Fibroblast of villous mesenchyme (primary cell): ENCODE measurements around the gene RSU1. TPM values are rescaled to one million over a fixed set of nuclear protein-coding genes. Genes with fewer than 3 reads are reported as not detected.
A peak's percentile ranks its signal among the peaks of the same experiment; 100 is the strongest.
"Not testable (repeated sequence)": the region's sequence is repeated elsewhere in the genome, so short reads cannot be mapped to it uniquely, and the experiment has no call there.

Experiments used
- DNase-seq: peaks from one replicate; pipeline ENCODE4 v3.0.0-alpha.2; 2010; ENCODE audit warnings: low read depth
- H3K4me3 ChIP-seq: 2 replicates; pipeline ENCODE4 v1.5.1; 2011; ENCODE audit warnings: low read depth, mild to moderate bottlenecking, low read length
- total RNA-seq: library from RNA; depleted of rRNA; stranded (reverse); fragments of >200 nt; gene quantifications from 2 replicates; pipeline ENCODE4 v1.2.3, GENCODE V29; 2012
- TF ChIP-seq, protein P1 (sequence below): IDR thresholded peaks from 2 replicates; pipeline ENCODE4 v1.5.1; 2012; ENCODE audit warnings: low read depth, mild to moderate bottlenecking, low read length; ENCODE audit not compliant: insufficient read depth

Gene RSU1
- total RNA-seq, 1 donor: 114 TPM

DNA sequence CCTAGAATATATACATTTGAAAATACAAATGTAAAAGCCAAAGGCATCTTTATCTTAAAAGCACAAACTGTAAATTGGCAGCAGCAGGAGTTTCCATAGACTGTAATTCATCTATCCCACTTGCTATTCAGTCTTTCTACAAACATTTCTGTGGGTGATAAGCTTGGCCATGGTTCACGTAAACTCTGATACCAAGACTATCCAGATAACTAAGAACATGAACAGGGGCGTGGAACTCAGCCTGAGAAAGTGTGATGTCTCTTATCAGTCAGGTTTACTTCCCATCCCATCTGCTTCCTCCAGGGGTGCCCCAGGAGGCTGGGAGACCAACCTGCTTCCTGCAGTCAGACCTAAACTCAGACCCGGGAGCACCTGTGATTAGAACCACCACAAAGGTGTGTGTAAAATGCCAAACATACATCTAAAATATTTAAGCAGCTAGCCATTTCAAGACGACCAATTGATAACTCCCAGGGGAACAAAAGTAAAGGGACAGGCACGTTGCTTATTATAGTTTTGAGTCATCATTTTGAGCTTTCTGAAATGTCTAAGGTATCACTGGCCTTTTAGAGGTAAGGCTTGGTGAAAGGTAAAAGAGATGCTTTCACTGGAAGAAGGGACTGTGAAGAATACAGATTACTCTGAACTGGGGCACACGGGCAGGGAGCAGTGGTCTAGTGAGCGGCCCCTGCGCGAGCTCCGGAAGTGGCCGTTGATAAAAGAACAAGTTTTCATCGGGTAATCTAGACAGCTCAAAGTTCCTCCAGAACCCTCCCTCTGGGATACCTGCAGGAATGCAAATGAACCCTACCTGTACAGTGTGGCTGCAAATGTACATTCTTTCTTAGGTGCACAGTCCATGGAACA is 51.5 kb downstream of the RSU1 start:
- no peak for DNase-seq
- TF ChIP-seq, protein P1, sequence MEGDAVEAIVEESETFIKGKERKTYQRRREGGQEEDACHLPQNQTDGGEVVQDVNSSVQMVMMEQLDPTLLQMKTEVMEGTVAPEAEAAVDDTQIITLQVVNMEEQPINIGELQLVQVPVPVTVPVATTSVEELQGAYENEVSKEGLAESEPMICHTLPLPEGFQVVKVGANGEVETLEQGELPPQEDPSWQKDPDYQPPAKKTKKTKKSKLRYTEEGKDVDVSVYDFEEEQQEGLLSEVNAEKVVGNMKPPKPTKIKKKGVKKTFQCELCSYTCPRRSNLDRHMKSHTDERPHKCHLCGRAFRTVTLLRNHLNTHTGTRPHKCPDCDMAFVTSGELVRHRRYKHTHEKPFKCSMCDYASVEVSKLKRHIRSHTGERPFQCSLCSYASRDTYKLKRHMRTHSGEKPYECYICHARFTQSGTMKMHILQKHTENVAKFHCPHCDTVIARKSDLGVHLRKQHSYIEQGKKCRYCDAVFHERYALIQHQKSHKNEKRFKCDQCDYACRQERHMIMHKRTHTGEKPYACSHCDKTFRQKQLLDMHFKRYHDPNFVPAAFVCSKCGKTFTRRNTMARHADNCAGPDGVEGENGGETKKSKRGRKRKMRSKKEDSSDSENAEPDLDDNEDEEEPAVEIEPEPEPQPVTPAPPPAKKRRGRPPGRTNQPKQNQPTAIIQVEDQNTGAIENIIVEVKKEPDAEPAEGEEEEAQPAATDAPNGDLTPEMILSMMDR: no peak
- H3K4me3 ChIP-seq: no peak overlapping the region

DNA sequence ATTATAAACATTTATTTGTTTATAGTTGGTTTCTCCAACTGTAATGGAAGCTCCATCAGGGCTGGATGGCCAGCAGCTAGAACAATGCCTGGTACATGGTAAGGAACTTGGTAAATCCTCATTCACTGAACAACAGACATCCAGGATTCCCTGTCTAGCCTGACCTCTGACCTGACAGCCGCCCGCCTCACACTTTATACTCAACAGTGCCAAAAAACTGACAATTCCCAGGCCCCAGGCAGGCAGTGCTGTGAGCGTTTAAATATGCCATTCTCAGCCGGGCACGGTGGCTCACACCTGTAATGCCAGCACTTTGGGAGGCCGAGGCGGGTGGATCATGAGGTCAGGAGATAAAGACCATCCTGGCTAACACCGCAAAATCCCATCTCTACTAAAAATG is 55.9 kb downstream of the RSU1 start:
- TF ChIP-seq, protein P1: no peak
- no peak for DNase-seq
- H3K4me3 ChIP-seq: no peak overlapping the region

DNA sequence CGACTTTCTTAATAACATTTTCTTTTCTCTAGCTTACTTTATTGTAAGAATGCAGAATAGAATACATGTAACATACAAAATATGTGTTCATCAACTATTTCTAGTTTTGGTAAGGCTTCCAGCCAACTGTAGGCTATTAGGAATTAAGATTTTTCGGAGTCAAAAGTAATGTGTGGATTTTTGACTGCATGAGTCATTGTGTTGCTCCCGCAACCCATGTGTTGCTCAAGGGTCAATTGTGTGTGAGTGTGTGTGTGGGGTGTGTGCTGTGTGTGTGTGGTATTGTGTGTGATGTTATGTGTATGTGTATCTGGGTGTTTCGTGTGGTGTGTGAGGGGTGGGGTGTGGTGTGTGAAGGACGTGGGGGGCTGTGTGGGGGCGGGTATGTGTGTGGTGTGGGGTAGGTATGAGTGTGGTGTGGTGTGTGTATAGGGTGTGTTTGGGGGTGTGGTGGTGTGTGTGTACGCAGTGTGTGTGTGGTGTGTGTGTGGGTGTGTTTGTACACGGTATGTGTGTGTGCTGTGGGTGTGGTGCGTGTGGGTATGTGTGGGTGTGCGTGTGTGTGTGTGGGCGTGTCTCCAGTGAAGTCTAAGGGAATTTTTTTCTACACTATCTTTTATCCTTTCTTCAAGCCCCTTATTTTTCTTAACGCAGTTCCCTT is 60.5 kb downstream of the RSU1 start:
- peak; percentile 41 for DNase-seq
- TF ChIP-seq, protein P1: no peak
- no peak overlapping the region for H3K4me3 ChIP-seq

DNA sequence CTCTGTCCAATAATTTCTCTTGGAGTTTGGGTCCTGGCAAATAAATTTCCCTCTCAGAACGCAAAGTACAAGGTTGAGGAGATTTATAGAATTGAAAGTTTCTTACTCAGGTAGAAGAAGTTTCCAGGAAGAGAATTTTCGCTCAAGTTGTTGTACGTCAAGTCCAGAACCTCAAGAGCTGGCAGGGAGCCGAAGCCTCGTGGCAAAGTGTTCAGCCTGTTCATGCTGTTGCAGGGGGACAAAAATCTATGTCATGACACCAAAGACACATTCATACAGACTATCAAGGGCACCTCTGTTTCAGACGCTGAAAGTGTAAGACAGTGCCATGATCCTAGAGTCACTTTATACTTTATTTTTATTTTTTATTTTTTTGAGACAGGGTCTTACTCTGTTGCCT is 62.5 kb downstream of the RSU1 start:
- TF ChIP-seq, protein P1: no peak

DNA sequence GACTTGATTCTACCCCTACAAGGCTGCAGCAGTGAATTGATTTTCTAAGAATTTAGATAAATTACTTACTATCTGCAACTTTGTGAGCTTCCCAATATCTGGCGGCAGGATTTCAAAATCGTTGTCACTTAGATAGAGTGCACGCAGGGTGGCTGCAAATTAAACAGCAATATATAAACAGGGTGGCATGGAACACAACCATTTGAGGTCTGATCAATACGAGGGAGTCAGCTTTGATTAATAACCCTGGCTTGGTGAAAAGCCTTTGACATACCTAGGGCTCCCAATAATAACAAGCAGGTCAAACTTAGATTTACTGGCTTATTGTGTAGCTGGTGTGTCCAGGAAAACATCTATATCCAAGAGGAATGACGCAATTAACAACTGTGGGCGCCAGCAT is 64.4 kb downstream of the RSU1 start:
- DNase-seq, H3K4me3 ChIP-seq: not testable (repeated sequence)

More for the DNA sequence above, 62.5 kb downstream of the RSU1 start:
- H3K4me3 ChIP-seq: no peak overlapping the region
- no peak for DNase-seq

DNA sequence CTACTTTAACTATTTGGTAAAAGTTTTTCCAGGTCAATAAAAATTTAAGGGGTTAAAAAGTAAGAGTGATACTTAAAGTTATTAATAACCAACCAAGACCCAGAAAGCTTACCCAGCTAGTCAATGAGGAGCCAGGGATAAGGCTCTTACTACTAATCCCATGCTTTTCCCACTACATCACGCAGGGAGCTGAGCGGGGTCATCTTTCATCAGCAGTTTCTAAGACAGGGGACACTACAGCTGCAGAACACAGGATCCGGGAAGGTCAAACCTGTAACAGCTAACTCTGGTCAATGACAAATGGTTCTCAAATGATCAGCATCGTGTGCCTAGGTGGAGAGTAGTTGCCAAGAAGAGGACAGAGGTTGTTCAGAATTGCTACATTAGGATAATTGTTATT is 65.1 kb downstream of the RSU1 start:
- H3K4me3 ChIP-seq: no peak overlapping the region
- DNase-seq: no peak
- TF ChIP-seq, protein P1: no peak

DNA sequence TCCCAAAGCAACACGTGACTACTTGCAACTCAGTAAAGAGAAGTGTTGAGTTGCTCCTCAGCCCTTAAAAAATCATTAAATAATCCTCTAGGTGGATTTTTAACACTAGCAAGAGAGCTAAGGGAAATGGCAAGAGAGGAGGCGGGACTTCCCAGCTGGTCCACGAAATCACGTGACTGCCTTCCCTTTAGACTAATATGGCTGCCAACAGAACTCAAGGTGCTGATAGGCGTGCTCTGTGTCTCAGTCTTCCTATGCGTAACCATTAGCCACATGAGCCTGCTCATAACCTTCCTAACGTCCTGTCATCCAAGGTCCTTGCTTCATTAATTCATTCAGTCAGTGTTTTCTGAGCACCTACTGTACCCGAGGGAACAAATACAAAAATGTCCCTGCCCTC is 66.0 kb downstream of the RSU1 start:
- TF ChIP-seq, protein P1: no peak
- no peak overlapping the region for H3K4me3 ChIP-seq

More for the DNA sequence above, 66.0 kb downstream of the RSU1 start:
- no peak for DNase-seq
